HUES48 (cell line): ENCODE data around the gene POLR2A.
"Not testable (repeated sequence)": the region's sequence is repeated elsewhere in the genome, so short reads cannot be mapped to it uniquely, and the experiment has no call there.

Experiments used
- H3K27ac ChIP-seq: one replicate; pipeline ENCODE4 v1.7.0; 2013; ENCODE audit warnings: low read depth, low read length, inconsistent platforms
- H3K27me3 ChIP-seq: 2 replicates; pipeline ENCODE4 v1.6.1; 2013; ENCODE audit warnings: mild to moderate bottlenecking, low read length; ENCODE audit not compliant: control insufficient read depth, insufficient read depth
- H3K36me3 ChIP-seq: 2 replicates; pipeline ENCODE4 v1.6.1; 2013; ENCODE audit warnings: low read length; ENCODE audit not compliant: control insufficient read depth, insufficient read depth
- H3K4me1 ChIP-seq: 2 replicates; pipeline ENCODE4 v1.6.1; 2013; ENCODE audit warnings: mild to moderate bottlenecking, low read length; ENCODE audit not compliant: control insufficient read depth, insufficient read depth
- H3K4me3 ChIP-seq: 2 replicates; pipeline ENCODE4 v1.5.1; 2013; ENCODE audit warnings: mild to moderate bottlenecking, low read depth, low read length
- H3K9ac ChIP-seq: 2 replicates; pipeline ENCODE4 v1.6.1; 2013; ENCODE audit warnings: mild to moderate bottlenecking, low read depth, low read length, moderate library complexity
- H3K9me3 ChIP-seq: 2 replicates; pipeline ENCODE4 v1.6.1; 2013; ENCODE audit warnings: low read length; ENCODE audit not compliant: control insufficient read depth, insufficient read depth

The POLR2A gene

GRCh38 chr17:7481842-7482741 is 2.1 kb upstream of the POLR2A start:
- H3K4me3 ChIP-seq, H3K36me3 ChIP-seq, H3K27me3 ChIP-seq, H3K9me3 ChIP-seq, H3K27ac ChIP-seq, H3K9ac ChIP-seq: not testable (repeated sequence)
- H3K4me1 ChIP-seq, result peaks cover 25% of the 10 kb centered on the region

- H3K4me3 ChIP-seq, result peak overlapping the region; percentile 79; the same call in 1 of the 2 replicates
- H3K27ac ChIP-seq, result not testable (repeated sequence)
These were observed 1.5 kb upstream of the POLR2A start for GRCh38 chr17:7482742-7483088.

DNA sequence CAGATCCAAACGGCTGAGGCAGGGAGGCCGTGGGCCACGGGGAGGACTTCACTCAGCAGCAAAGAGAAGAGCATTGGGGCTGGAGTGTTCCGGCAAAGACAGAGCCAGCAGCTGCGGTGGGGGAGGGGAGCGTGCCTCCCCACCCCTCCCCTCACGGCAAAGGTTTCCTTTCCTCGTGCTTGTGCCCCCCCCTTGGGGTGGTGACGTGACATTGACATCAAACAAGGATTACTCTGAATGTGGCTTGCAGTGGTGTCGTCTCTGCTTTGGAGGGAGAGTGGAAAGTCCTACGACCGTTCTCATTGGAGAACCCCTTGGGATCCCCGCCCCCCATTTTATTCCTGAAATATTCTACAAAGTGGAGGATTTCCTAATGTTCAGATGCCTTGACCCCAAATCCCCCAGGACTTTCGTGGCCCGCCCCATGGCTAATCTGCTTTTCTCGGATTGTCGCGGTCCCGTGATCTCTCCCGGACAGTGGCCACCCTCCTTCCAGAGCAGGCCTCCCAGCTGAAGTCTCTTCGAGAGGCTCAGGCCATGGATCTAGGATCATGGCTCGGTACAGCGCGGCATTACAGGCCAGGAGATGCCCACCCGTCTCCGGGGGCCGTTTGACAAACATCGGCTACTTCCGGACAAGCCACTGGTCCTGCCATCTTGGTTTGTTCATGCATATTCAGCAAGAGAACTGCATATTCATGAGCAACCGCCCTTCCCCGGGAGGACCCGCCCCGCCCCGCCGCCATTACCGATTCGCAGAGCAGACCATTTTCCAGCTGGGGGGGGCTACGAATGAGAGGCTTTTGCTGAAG is 705 bp upstream of the POLR2A start:
- Histone ChIP-seq H3K4me1 (peaks cover 12% of the 10 kb centered on the region), H3K9ac (peak overlapping the region; percentile 95), H3K4me3 (peak overlapping the region; percentile 79), H3K9me3 (no peaks in the 10 kb centered on the region), H3K27ac (peak overlapping the region; percentile 98), H3K36me3 (no peaks in the 10 kb centered on the region), H3K27me3 (no peaks in the 10 kb centered on the region)

More at GRCh38 chr17:7482742-7483088, 1.5 kb upstream of the POLR2A start:
- peaks cover 18% of the 10 kb centered on the region for H3K4me1 ChIP-seq
- H3K27me3 ChIP-seq, H3K9me3 ChIP-seq, H3K9ac ChIP-seq, H3K36me3 ChIP-seq: not testable (repeated sequence)

DNA sequence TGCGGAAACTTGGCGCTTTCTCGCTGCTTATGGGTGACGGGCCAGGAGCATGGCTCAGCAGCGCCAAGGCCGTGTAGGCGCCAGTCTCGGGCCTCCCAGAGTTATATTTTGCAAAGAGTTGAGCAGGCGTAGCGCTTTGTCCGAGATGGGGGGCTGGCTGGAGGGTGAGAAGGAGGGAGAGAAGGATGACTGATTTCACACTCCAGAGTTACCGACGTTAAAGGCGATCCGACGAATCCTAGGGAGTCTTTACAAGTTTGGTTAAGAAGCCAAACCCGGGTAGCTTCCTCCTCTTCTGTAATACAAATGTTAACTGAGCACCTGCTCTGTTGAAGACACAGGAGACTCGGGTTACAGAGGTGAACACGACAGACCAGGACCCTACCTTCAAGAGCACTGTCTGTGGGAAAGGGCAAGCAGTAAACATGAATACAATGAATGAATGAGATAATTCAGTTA is 782 bp downstream of the POLR2A start:
- peak overlapping the region; percentile 98 for H3K27ac ChIP-seq
- peak overlapping the region; percentile 95 for H3K9ac ChIP-seq
- H3K27me3 ChIP-seq, result no peaks in the 10 kb centered on the region
- peaks cover 10% of the 10 kb centered on the region for H3K4me1 ChIP-seq
- peak overlapping the region; percentile 79 for H3K4me3 ChIP-seq
- H3K9me3 ChIP-seq, result no peaks in the 10 kb centered on the region
- H3K36me3 ChIP-seq, result no peaks in the 10 kb centered on the region; the same call in 1 of the 2 replicates

DNA sequence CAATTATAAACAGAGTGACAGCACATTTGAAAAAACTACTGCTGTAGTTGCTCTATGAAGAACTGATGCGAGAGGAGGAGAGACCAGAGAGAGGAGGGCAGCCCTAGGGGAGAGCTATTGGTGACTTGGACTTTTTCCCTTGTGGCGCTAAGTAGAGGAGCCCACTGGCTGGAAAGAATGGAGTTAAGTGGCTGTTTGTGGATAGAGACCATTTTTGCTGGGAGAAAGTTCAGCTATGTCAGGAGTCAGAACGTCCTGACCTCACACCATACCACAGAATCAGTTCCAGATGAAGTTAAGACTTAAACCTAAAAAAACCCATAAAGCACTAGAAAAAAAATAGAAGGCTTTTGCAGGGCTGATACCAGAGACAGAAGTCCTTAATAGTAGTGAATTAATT is 2.0 kb downstream of the POLR2A start:
- peak overlapping the region; percentile 79 for H3K4me3 ChIP-seq
- H3K27me3 ChIP-seq, result no peaks in the 10 kb centered on the region
- H3K27ac ChIP-seq, result no peak overlapping the region
- peaks cover 7% of the 10 kb centered on the region for H3K4me1 ChIP-seq
- no peaks in the 10 kb centered on the region; the same call in 1 of the 2 replicates for H3K36me3 ChIP-seq
- no peaks in the 10 kb centered on the region for H3K9me3 ChIP-seq
- no peak overlapping the region for H3K9ac ChIP-seq

GRCh38 chr17:7490144-7490543 is 6.0 kb downstream of the POLR2A start:
- H3K9ac ChIP-seq, result no peak overlapping the region
- peaks cover 7% of the 10 kb centered on the region for H3K4me1 ChIP-seq
- H3K27ac ChIP-seq, result no peak overlapping the region
- H3K4me3 ChIP-seq, result no peak overlapping the region
- no peaks in the 10 kb centered on the region for H3K27me3 ChIP-seq
- H3K9me3 ChIP-seq, result no peaks in the 10 kb centered on the region
- H3K36me3 ChIP-seq, result peaks cover 10% of the 10 kb centered on the region; the same call in 1 of the 2 replicates

GRCh38 chr17:7491583-7491982 is 7.4 kb downstream of the POLR2A start:
- H3K9me3 ChIP-seq, result no peaks in the 10 kb centered on the region
- no peaks in the 10 kb centered on the region; the same call in 1 of the 2 replicates for H3K4me1 ChIP-seq
- no peak overlapping the region for H3K27ac ChIP-seq
- H3K27me3 ChIP-seq, result no peaks in the 10 kb centered on the region
- H3K36me3 ChIP-seq, result peaks cover 23% of the 10 kb centered on the region
- no peak overlapping the region for H3K4me3 ChIP-seq
- H3K9ac ChIP-seq, result no peak overlapping the region

GRCh38 chr17:7493941-7494340 is 9.8 kb downstream of the POLR2A start:
- Histone ChIP-seq H3K9ac (no peak overlapping the region), H3K4me1 (no peaks in the 10 kb centered on the region), H3K36me3 (peaks cover 47% of the 10 kb centered on the region), H3K27me3 (no peaks in the 10 kb centered on the region), H3K9me3 (no peaks in the 10 kb centered on the region), H3K4me3 (no peak overlapping the region), H3K27ac (no peak overlapping the region)

- no peak overlapping the region for H3K4me3 ChIP-seq
- H3K36me3 ChIP-seq, result peaks cover 65% of the 10 kb centered on the region
- H3K4me1 ChIP-seq, result no peaks in the 10 kb centered on the region
- H3K27me3 ChIP-seq, result no peaks in the 10 kb centered on the region
- no peak overlapping the region for H3K9ac ChIP-seq
- H3K9me3 ChIP-seq, result no peaks in the 10 kb centered on the region
- no peak overlapping the region for H3K27ac ChIP-seq
These were observed 11.8 kb downstream of the POLR2A start for GRCh38 chr17:7495906-7496434.

DNA sequence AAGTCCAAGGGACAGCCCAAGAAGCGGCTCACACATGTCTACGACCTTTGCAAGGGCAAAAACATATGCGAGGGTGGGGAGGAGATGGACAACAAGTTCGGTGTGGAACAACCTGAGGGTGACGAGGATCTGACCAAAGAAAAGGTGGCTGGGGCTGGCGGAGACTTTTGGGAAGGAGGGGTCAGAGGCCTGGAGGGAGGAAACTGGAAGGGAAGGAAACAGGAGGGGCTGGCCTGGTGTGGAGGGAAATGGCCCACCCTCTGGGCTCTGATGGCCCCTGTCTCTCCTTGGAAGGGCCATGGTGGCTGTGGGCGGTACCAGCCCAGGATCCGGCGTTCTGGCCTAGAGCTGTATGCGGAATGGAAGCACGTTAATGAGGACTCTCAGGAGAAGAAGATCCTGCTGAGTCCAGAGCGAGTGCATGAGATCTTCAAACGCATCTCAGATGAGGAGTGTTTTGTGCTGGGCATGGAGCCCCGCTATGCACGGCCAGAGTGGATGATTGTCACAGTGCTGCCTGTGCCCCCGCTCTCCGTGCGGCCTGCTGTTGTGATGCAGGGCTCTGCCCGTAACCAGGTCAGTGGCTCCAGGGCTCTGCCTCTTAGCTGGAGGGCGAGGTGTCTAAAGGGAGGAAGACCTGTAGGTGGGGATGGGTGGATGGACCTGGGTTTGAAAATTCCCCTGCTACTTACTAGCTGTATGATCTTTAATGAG is 12.5 kb downstream of the POLR2A start:
- Histone ChIP-seq H3K4me3 (no peak overlapping the region), H3K36me3 (peaks cover 71% of the 10 kb centered on the region), H3K9ac (no peak overlapping the region), H3K9me3 (no peaks in the 10 kb centered on the region), H3K27ac (no peak overlapping the region), H3K4me1 (no peaks in the 10 kb centered on the region), H3K27me3 (no peaks in the 10 kb centered on the region)
